Cortex of kidney (tissue), 1 donor: ENCODE data around the gene DPYD.

Experiments used
- DNase-seq: peaks from one replicate; lab custom pipeline; 2025; lab: John Stamatoyannopoulos, UW

Gene DPYD

GRCh38 chr1:97524211-97524610, 396.6 kb downstream of the DPYD start:
- no peak for DNase-seq

GRCh38 chr1:97516588-97516987, 404.2 kb downstream of the DPYD start:
- DNase-seq, result no peak

GRCh38 chr1:97508653-97509218, 412.1 kb downstream of the DPYD start:
- DNase-seq, result no peak

- no peak for DNase-seq
Observed at GRCh38 chr1:97507863-97508262, 413.0 kb downstream of the DPYD start.

- DNase-seq, result no peak
Observed at GRCh38 chr1:97506368-97506767, 414.5 kb downstream of the DPYD start.

- no peak for DNase-seq
Observed at GRCh38 chr1:97505816-97506215, 415.0 kb downstream of the DPYD start.

- no peak for DNase-seq
Observed at GRCh38 chr1:97505289-97505688, 415.5 kb downstream of the DPYD start.

- DNase-seq, result no peak
Observed at GRCh38 chr1:97502360-97502759, 418.5 kb downstream of the DPYD start.

GRCh38 chr1:97501628-97502027, 419.2 kb downstream of the DPYD start:
- DNase-seq, result no peak

GRCh38 chr1:97500760-97501159, 420.1 kb downstream of the DPYD start:
- DNase-seq, result no peak

- no peak for DNase-seq
Observed at GRCh38 chr1:97499667-97500066, 421.2 kb downstream of the DPYD start.

- DNase-seq, result no peak
Observed at GRCh38 chr1:97489834-97490233, 431.0 kb downstream of the DPYD start.

GRCh38 chr1:97488530-97488929, 432.3 kb downstream of the DPYD start:
- DNase-seq, result no peak

- no peak for DNase-seq
Observed at GRCh38 chr1:97482022-97482421, 438.8 kb downstream of the DPYD start.

- DNase-seq, result no peak
Observed at GRCh38 chr1:97467445-97467844, 453.4 kb downstream of the DPYD start.

- DNase-seq, result no peak
Observed at GRCh38 chr1:97464305-97464704, 456.5 kb downstream of the DPYD start.

GRCh38 chr1:97461782-97462181, 459.1 kb downstream of the DPYD start:
- no peak for DNase-seq

GRCh38 chr1:97457446-97458089, 463.3 kb downstream of the DPYD start:
- DNase-seq, result no peak

GRCh38 chr1:97451944-97452343, 468.9 kb downstream of the DPYD start:
- no peak for DNase-seq

GRCh38 chr1:97451046-97451826, 469.6 kb downstream of the DPYD start:
- no peak for DNase-seq

GRCh38 chr1:97441966-97442365, 478.9 kb downstream of the DPYD start:
- DNase-seq, result no peak

GRCh38 chr1:97433824-97434177, 487.0 kb downstream of the DPYD start:
- no peak for DNase-seq

- DNase-seq, result no peak
Observed at GRCh38 chr1:97433094-97433823, 487.6 kb downstream of the DPYD start.
